GM23338 (cell line): ENCODE data around the gene TMEM204.

Experiments used
- CTCF ChIP-seq, 2 experiments: fragments of 200-600 bp in 1 of 2; sonication (generic) in 1 of 2; conservative IDR thresholded peaks; 2 replicates each; pipeline versions ENCODE4 v1.5.1 to v1.6.1; 2016 to 2017; ENCODE audit warnings: antibody characterized with exemption in 2 of 2, low read depth in 2 of 2, mild to moderate bottlenecking in 2 of 2, moderate library complexity in 1 of 2
- ETS1 ChIP-seq: IDR thresholded peaks from 2 replicates; pipeline ENCODE4 v1.6.1; 2016; ENCODE audit warnings: antibody characterized with exemption
- EZH2 ChIP-seq: fragments of 200-600 bp; sonication (generic); IDR thresholded peaks from one replicate; pipeline ENCODE4 v1.8.0; 2017; ENCODE audit warnings: antibody characterized with exemption, mild to moderate bottlenecking, low read depth; ENCODE audit not compliant: unreplicated experiment

- no peak for TF ChIP-seq EZH2
- no peak for TF ChIP-seq CTCF (conservative IDR thresholded peaks at IDR 0.05; ENCODE audit: low read depth in 2 of 2)
- TF ChIP-seq ETS1, result no peak
Measured at GRCh38 chr16:1580256-1580655, 46.8 kb downstream of the TMEM204 start.
